GM18507 (cell line): ENCODE data around the gene NSG2.

Experiments used
- DNase-seq: peaks from one replicate; pipeline ENCODE4 v3.0.0; 2011; ENCODE audit warnings: low read depth; ENCODE audit not compliant: insufficient read length; ENCODE audit errors: extremely low spot score
- FAIRE-seq: peaks from 2 replicates; lab custom pipeline; 2011; peaks lifted over from hg19 to GRCh38; lab: Jason Lieb, UNC

Gene NSG2

DNA sequence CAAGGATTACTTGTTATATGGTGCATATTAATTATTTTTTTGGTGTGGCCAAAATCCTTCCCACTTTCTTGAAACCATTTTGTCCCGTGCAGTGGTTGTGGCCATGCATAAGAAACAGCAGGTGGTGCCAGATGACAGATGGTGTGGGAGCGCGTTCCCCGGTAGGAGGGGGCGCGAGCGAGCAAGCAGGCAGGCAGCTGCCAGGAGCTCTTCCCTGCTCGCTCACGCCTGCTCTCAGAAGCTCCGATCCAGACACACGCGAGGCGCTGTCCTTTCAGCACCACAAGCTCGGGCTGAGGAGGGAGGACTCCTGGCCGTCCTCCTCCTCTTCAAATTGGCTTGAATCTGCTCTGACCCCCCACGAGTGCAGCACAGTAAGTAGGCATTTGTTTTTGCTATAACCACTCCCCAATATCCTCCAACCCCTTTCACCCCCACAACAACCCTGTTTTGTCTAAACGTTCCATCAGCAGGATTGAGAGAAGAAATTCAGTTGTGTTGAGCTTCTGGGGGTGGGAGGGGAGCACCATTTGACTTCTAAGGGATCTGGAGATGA is at the start of gene NSG2:
Gene NSG2, plus strand, starts transcription at position 237 of the 556 bp plus-strand sequence. CDS start 1,050 bp downstream, outside the sequence.
- DNase-seq (peak; percentile 38), FAIRE-seq (peak; percentile 86)

DNA sequence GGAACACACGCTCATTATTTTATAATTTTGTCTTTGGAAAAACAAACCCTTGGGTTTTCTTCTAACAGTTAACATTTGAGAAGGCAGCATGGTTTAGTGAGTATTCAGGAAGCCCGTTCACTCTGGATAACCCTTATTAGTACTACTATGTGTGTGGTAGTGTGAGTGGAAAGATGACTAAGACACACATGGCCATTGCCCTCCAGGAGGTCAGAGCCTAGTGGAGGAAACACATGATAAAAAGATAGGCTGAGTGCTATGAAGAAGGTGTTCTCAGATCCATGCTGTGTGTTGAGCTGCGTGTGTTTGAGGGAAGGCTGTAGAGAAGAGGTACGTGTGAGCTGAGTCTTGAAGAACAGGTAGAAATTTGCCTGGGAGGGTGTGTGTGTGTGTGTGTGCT is 48.2 kb upstream of the NSG2 start:
- no peak for FAIRE-seq
- DNase-seq: no peak

DNA sequence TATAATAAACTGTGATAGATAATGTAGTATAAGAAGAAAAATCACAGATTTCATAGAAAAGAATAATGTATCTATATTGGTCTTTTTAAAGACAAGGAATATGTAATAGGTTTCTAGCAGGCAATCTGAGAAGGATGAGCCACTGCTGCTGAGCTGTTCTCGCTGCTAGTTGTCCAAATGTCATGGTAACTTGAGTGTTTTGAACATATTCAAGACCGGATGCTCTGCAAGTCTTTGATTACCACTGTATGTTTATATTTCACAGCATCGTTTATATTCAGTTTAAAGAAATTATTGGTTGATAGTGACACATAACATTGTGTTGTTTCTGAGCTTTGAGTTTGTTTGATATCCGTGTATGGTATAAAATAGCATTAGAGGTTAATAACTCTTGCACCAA is 47.0 kb upstream of the NSG2 start:
- DNase-seq: no peak
- no peak for FAIRE-seq

DNA sequence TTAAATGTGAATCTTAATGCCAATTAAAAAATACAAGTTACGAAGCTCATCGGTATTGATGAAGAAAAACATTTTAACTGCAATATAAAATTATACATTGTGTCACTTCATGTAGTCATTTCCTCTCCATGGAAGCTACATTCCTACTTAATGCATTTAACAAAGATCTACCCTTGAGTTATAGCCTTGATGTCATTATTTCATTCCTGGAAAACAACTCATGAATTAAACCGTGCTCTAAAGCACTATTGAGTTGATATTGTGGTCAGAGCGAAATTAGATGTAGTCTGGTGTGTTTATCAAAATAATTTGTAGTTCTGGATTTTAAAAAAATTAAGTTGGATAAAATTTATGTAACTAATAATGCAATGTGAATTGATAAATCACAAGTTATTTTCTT is 45.4 kb upstream of the NSG2 start:
- FAIRE-seq (no peak), DNase-seq (no peak)

DNA sequence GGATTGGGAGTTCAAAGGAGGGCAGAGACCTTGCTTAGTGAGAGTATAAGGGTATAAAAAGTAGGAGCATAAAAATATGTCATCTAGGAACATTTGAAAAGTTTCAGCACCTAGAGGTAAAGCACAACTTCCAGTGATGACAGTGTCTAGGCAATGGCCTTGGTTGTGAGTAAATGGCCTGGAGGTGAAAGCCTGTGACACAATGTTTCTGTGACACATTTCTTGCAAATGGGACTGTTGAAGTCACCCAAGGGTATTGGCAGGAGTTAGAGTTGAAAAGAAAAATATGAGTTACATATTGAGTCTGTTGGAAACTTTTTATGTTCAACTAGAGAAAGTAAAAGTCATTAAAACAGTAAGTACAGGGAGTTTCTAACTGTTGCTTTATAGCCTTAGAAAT is 41.7 kb upstream of the NSG2 start:
- no peak for DNase-seq
- FAIRE-seq: no peak

DNA sequence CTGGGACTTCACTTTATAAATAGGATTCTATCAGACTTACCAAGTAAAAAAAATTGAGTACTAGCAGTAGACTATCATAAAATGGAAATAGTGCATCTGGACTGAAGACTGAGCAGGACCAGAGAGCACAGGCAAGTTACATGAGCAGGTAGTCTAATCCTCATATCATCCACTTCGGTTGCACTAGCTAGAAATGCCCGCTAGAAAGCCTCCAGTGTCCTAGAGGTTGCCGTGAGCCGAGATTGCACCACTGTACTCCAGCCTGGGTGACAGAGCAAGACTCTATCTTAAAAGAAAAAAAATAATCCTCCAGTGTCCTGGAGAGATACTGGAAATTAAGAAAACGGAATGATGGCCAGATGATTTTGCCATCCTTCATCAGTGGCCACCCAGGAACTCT is 36.6 kb upstream of the NSG2 start:
- no peak for DNase-seq
- FAIRE-seq: no peak

DNA sequence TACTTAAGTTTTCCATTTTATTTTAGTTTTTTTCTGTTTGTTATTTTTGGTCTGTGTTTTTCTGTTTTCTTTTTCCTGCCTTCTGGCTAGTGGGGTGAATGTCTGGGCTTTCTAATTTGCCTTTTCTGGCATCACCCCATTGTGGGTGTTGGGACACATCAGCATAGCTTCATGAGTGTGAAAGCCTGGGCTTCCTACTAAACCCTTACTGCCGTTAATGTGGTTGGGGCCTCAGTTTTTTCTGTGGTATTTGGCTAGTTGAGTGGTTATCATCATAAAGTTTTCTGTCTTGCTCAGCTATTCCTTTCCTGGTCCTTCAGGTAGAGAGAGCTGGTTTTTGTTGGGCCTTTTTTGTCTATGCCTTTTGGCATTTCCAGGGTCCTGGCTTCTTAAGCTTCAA is 35.1 kb upstream of the NSG2 start:
- DNase-seq: no peak
- no peak for FAIRE-seq

DNA sequence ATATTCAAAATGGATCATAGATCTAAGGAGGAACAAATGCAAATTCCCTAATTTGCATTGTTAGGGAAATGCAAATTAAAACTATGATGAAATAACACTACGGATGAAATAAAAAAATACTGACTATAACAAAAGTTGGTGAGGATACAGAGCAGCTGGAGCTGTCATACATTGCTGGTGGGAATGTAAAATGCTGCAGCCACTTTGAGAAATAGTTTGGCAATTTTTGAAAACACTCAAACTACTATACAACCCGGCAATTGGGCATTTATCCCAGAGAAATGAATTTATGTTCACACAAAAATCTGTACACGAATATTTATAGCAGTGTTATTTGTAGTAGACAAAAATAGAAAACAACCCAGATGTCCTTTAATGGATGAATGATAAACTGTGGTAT is 34.1 kb upstream of the NSG2 start:
- DNase-seq (no peak), FAIRE-seq (no peak)

DNA sequence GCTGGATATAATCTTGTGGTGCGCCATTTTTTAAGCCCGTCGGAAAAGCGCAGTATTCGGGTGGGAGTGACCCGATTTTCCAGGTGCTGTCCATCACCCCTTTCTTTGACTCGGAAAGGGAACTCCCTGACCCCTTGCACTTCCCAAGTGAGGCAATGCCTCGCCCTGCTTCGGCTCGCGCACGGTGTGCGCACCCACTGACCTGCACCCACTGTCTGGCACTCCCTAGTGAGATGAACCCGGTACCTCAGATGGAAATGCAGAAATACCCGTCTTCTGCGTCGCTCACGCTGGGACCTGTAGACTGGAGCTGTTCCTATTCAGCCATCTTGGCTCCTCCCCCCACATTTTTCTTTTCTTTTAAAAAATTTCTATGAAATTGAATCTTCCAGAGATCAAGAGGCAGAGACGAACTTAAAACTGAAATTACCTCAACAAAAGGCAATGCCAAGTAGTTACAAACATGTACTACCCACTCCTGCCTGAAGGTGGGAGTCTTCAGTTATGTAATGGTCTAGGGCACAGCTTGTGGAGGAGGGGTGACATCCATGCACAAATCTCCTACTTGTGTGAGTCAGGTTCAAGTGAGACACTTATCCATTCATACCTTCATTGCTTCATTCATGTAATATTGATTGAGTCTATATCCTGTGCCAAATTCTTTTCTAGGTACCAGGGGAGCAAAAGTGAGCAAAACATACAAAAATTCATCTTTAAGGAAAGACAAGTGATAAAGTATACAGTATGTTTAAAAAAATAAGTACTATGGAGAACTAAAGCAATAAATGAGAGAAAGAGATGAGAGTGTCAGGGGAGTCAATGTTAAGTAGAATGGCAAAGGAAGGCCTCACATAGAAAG is 25.2 kb upstream of the NSG2 start:
- DNase-seq: peak; percentile 15
- FAIRE-seq: peak; percentile 82

DNA sequence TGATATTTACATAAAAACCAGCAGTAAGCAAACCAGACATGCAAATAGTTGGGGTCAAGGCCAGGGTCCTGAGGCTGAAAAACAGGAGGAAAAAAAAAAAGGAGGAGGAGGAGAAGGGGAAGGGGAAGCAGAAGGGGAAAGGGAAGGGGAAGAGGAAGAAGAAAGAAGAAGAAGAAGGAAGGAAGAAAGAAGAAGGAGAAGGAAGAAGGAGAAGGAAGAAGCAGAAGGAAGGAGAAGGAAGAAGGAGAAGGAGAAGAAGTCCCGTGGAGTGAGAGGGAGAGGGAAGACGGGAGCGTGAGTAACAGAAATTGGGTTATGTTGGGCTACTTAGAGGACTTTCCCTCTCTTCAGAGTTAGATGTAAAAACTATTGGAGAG is 24.6 kb upstream of the NSG2 start:
- DNase-seq: no peak
- FAIRE-seq: no peak

DNA sequence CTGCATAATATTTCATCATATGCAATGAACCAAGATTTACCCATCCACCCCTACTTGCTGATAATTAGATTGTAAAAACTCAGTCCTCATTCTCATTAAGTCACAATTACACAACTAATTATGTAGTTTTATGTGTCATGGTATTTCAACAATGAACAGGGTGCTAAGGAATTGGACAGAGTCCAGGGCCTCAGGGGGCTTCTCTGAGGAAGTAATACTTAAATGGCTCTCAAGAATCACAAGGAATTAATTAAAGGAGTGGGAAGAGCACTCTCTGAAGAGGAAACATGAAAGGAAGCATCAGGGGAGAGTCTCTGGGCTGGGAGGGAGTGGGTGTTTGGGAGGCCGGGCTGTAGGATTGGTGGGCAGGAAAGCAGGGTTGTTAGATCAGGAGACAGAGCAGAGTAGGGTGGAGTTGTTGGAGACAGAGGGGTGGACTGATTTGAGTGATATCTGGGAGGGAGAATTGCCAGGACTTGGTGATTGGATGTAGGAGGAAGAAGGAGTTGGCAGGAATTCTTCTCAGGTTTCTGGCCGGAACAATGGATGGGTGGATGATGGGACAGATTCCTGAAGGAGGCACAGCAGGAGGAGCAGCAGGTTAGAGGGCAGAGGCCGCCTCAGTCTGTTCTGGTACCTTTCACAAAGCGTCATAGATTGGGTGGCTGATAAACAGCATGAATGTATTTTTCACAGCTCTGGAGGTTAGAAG is 23.0 kb upstream of the NSG2 start:
- DNase-seq (no peak), FAIRE-seq (no peak)

DNA sequence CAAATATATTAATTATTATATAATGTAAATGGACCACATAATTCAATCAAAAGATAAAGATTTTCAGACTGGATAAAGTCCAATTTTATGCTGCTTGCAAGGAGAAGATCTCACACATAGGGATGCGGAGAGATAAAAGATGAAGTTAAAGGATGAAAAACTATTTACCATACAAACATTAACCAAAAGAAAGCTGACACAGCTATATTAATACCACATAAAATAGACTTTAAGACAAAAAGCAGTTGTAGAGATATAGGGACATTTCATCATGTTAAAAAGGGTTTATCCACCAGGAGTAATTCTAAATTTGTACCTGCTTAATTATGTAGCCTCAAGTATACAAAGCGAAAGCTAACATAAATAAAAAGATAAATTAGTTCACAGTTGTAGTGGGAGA is 15.2 kb upstream of the NSG2 start:
- DNase-seq: no peak
- FAIRE-seq: no peak

DNA sequence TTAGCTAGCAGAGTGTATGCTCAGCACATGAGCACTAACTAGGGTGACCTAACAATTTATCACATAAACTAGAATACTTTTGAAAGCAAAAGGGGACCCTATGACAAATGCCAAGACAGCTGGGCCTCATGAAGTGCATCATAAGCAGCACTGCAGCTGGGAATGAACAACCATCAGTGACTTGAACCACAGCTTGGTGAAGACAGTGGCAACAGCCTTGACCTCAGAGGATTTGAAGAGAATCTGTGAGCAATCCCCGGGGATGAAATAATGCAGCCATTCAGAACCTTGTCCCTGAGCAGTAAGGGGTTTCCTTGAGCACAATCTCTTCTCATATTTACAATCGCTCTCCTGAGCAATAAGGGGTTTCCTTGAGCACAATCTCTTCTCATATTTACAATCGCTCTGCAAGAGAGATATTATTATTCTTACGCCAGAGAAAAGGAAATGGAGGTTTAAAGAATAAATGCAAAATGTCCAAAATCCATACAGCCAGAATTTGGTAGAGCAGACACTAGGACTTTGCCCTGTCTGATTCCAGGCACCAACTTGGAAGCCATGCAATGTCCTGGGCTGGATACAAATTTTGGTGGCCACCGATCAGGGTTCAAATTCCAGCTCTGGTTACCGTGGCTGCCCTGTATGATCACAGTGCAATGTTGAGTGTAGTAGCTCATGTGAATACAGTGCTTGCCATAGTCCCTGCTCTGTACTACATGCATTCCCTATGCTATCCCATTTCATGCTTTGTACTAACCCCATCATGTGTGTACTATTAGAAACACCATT is 846 bp upstream of the NSG2 start:
- FAIRE-seq (no peak), DNase-seq (no peak)

DNA sequence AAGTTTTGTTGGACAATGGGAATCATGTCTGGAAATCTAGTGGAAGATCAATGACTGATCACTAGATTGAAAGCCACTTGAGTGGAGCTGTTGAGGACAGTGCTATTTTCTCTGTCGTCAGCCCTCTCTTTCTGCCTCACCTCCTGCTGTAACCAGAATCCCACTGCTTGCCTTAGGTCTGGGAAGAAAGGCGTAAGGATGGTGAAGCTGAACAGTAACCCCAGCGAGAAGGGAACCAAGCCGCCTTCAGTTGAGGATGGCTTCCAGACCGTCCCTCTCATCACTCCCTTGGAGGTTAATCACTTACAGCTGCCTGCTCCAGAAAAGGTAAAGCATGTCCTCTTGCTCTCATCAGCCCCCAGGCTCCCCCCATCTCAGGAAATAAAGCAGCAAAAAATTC is 1.1 kb downstream of the NSG2 start:
- FAIRE-seq: no peak
- DNase-seq: no peak

DNA sequence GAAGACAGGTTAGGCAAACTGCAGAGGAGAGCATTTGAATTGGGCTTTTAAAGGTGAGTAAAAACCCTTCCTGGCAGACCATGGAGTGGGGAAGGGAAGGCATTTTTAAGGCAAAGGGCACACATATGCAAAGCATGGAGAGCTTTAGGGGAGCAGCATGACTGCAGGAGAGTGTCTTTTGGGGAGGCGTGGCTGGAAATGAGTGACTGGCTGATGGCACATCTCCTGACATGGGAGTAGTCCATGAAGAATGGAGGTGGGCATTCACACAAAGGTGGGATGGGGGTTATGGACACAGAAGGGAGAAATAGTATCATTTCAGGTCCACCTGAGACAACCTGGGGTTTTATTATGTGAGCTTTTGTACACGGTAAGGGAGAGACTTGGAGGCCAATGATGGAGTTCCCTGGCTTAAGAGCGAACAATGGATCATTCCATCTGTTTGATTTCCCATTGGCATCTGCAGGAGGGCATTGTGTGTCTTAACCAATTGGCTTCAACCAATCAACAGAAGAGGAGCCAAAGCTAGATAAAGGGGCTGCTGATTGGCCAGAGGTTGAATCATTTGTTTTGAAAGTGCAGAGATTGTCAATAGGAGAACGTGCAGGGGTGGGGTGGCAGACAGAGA is 2.1 kb downstream of the NSG2 start:
- DNase-seq (no peak), FAIRE-seq (no peak)

DNA sequence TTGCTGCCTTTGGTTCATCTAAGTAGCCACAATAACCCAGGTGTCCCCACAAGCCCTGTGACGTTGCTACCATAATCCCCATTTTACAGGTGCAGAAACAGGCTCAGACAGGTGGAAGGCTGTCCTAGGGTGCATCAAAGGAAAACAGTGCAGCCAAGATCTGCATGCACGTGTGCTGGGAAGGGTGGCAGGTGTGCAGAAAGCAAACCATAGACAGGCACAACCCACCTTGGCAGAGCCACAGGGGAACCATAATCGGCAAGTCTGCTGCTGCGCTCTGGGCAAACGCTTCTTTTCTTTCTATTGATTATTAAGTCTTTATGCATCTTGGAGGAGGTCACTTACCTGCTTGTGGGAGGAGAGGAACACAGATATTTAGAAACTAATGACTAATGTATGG is 7.1 kb downstream of the NSG2 start:
- DNase-seq (no peak), FAIRE-seq (no peak)

DNA sequence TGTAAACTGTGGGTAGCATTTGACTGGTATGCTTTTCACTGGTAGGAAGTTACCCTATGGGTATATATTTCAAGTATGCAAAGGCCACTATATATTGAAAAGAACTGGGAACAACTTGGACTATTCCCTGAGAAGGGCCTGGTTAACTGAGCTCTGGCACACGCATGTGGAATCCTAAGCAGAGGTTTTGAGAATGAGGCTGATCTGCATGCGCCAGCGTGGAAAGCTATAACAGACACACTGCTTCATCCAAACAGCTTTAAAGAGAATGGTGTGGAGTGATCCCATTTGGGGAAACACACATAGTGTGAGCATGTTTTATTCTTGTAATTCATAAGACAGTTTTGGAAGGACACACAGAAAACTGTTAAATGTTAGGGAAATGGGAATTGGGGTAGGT is 8.4 kb downstream of the NSG2 start:
- FAIRE-seq: no peak
- DNase-seq: no peak

DNA sequence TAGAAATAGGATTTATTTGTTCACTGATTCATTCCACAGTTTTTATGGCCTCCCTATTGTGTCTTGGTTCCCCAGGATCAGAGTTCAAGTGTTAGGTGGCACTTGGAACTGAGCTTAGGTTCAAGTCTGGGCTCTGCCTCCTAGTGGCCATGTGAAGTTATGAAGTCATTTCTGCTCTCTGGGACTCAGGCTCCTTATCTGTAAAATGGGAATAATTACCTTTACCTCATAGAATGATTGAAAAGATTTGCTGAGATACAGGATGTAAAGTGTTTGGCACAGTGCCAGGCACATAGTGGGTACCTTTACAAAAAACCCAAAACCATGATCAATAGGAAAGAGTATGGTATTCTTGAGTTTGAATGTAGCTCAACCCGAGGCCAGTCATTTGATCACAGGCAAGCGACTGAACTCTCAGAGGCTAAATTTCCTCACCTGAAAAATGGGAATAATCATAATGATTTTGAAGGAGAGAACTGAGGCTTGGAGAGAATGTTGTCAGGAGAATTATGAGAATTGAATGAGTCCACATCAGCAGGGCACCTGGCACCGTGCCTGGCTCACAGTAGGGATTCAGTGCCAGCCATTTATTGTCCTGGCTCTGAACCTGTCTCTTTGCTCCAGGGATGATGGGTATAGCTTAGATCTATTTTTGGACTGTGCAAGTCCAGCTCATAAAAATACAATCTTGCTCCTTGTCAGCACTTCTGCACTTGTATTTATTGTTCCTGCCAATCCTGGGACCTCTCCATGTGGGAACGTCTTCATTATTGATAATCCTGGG is 10.8 kb downstream of the NSG2 start:
- FAIRE-seq (no peak), DNase-seq (no peak)

DNA sequence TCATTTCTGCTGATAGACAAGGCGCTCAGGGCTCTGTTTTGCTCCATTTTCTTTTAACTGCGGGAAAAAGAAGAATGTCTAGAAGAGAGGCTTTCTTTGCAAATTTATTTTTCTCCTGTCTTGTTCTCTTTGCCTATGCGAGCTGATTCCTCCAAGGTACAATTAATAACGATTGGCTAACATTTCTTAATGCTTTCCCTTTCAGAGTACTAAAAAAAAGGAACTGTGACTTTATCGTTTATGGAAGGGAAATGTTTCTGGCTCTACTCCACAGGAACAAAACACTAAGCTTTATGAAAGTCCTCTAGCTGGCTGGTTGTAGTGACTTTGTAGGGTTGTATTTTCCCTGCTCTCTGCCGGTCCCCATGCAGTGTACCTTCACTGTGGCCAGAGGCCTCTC is 11.7 kb downstream of the NSG2 start:
- DNase-seq (no peak), FAIRE-seq (no peak)
